Gastroesophageal sphincter (tissue), 3 donors: ENCODE results near the gene SNED1.

ENCODE experiments used
- CTCF ChIP-seq, 4 experiments: fragments of 200-600 bp in 2 of 4; fragments of 450-650 bp in 2 of 4; sonication (generic) in 1 of 4; IDR thresholded peaks; one replicate each; pipeline ENCODE4 v1.5.1; 2017 to 2019; ENCODE audit warnings: antibody characterized with exemption in 4 of 4, mild to moderate bottlenecking in 2 of 4, moderate library complexity in 2 of 4
- EP300 ChIP-seq: sonication (generic); formaldehyde crosslinking; IDR thresholded peaks from one replicate; pipeline ENCODE4 v1.6.1; 2017; ENCODE audit warnings: antibody characterized with exemption, mild to moderate bottlenecking
- POLR2A ChIP-seq, 2 donors: fragments of 450-650 bp; IDR thresholded peaks; one replicate each; pipeline ENCODE4 v1.6.1; 2017; ENCODE audit warnings: antibody characterized with exemption in 2 of 2, mild to moderate bottlenecking in 2 of 2, moderate library complexity in 1 of 2
- POLR2AphosphoS5 ChIP-seq: sonication (generic); formaldehyde crosslinking; IDR thresholded peaks from one replicate; pipeline ENCODE4 v1.6.1; 2017; ENCODE audit warnings: antibody characterized with exemption

GRCh38 chr2:240998995-240999791 is 775 bp downstream of the SNED1 start:
- TF ChIP-seq POLR2A (IDR thresholded peaks at IDR 0.05), result no peak
- TF ChIP-seq CTCF (IDR thresholded peaks at IDR 0.05), result no peak
- TF ChIP-seq EP300, result no peak
- no peak for TF ChIP-seq POLR2AphosphoS5
